HG03439 (cell line): ENCODE measurements around the gene PARP15.
"Not testable (repeated sequence)": the region's sequence is repeated elsewhere in the genome, so short reads cannot be mapped to it uniquely, and the experiment has no call there.

Source experiments
- ATAC-seq: cut with Tn5 transposase; IDR thresholded peaks from one replicate; pipeline ENCODE4 v1.9.1; 2021; ENCODE audit warnings: mild to moderate bottlenecking, moderate library complexity; ENCODE audit not compliant: unreplicated experiment

Gene PARP15

GRCh38 chr3:122662505-122662904 is 85.1 kb downstream of the PARP15 start:
- no peak for ATAC-seq

- ATAC-seq: no peak
Observed at GRCh38 chr3:122665226-122665786, 87.9 kb downstream of the PARP15 start.

GRCh38 chr3:122665881-122666280 is 88.4 kb downstream of the PARP15 start:
- ATAC-seq: no peak

- ATAC-seq: peak; percentile 89
Observed at GRCh38 chr3:122668930-122669730, 91.7 kb downstream of the PARP15 start.

- ATAC-seq: no peak
Observed at GRCh38 chr3:122671553-122671952, 94.1 kb downstream of the PARP15 start.

GRCh38 chr3:122674339-122674738 is 96.9 kb downstream of the PARP15 start:
- no peak for ATAC-seq

GRCh38 chr3:122676759-122677158 is 99.3 kb downstream of the PARP15 start:
- ATAC-seq: no peak

GRCh38 chr3:122677216-122677615 is 99.8 kb downstream of the PARP15 start:
- ATAC-seq: no peak

GRCh38 chr3:122678506-122678905 is 101.1 kb downstream of the PARP15 start:
- no peak for ATAC-seq

GRCh38 chr3:122679085-122679881 is 101.8 kb downstream of the PARP15 start:
- peak; percentile 46 for ATAC-seq

GRCh38 chr3:122679882-122680474 is 102.5 kb downstream of the PARP15 start:
- no peak for ATAC-seq

- ATAC-seq: peak; percentile 47
Observed at GRCh38 chr3:122680475-122681283, 103.2 kb downstream of the PARP15 start, which contains the start of gene PARP14. PARP14 (plus strand) TSS chr3:122680839; CDS start chr3:122680884, 45 bp downstream.

- no peak for ATAC-seq
Observed at GRCh38 chr3:122681284-122681973, 104.0 kb downstream of the PARP15 start.

GRCh38 chr3:122681974-122682409 is 104.5 kb downstream of the PARP15 start:
- ATAC-seq: no peak

- not testable (repeated sequence) for ATAC-seq
Observed at GRCh38 chr3:122682778-122683411, 105.4 kb downstream of the PARP15 start.

GRCh38 chr3:122687298-122687697 is 109.8 kb downstream of the PARP15 start:
- ATAC-seq: no peak
